Measurements from ENCODE around the gene AGBL4. TPM values are rescaled to one million over a fixed set of nuclear protein-coding genes. Genes with fewer than 3 reads are reported as not detected.

AGBL4 gene
- total RNA-seq, 1 donor from 2014 or later: 0.52 TPM

- DNase-seq (ENCODE audit: low spot score): no peak
Measured at GRCh38 chr1:48889615-48890014, 1134.1 kb downstream of the AGBL4 start.

GRCh38 chr1:48889082-48889481 lies 1134.7 kb downstream of the AGBL4 start:
- no peak for DNase-seq (ENCODE audit: low spot score)

GRCh38 chr1:48887796-48888195 lies 1136.0 kb downstream of the AGBL4 start:
- no peak for DNase-seq (ENCODE audit: low spot score)

- DNase-seq (ENCODE audit: low spot score): no peak
Measured at GRCh38 chr1:48882020-48882419, 1141.7 kb downstream of the AGBL4 start.

- DNase-seq (ENCODE audit: low spot score): no peak
Measured at GRCh38 chr1:48878191-48878940, 1145.4 kb downstream of the AGBL4 start.

- DNase-seq (ENCODE audit: low spot score): no peak
Measured at GRCh38 chr1:48876330-48876785, 1147.4 kb downstream of the AGBL4 start.

- DNase-seq (ENCODE audit: low spot score): no peak
Measured at GRCh38 chr1:48875552-48876329, 1148.0 kb downstream of the AGBL4 start.

GRCh38 chr1:48873944-48874343 lies 1149.8 kb downstream of the AGBL4 start:
- no peak for DNase-seq (ENCODE audit: low spot score)

- DNase-seq (ENCODE audit: low spot score): no peak
Measured at GRCh38 chr1:48870596-48870995, 1153.2 kb downstream of the AGBL4 start.

- DNase-seq (ENCODE audit: low spot score): no peak
Measured at GRCh38 chr1:48869116-48869893, 1154.4 kb downstream of the AGBL4 start.

GRCh38 chr1:48864913-48865312 lies 1158.8 kb downstream of the AGBL4 start:
- DNase-seq (ENCODE audit: low spot score): no peak

- no peak for DNase-seq (ENCODE audit: low spot score)
Measured at GRCh38 chr1:48859456-48859855, 1164.3 kb downstream of the AGBL4 start.

- DNase-seq (ENCODE audit: low spot score): no peak
Measured at GRCh38 chr1:48858200-48858920, 1165.4 kb downstream of the AGBL4 start.

- no peak for DNase-seq (ENCODE audit: low spot score)
Measured at GRCh38 chr1:48853006-48853405, 1170.7 kb downstream of the AGBL4 start.

- no peak for DNase-seq (ENCODE audit: low spot score)
Measured at GRCh38 chr1:48851638-48852037, 1172.1 kb downstream of the AGBL4 start.

GRCh38 chr1:48848035-48848434 lies 1175.7 kb downstream of the AGBL4 start:
- no peak for DNase-seq (ENCODE audit: low spot score)

- no peak for DNase-seq (ENCODE audit: low spot score)
Measured at GRCh38 chr1:48846441-48846840, 1177.3 kb downstream of the AGBL4 start.

GRCh38 chr1:48844187-48844586 lies 1179.6 kb downstream of the AGBL4 start:
- no peak for DNase-seq (ENCODE audit: low spot score)

GRCh38 chr1:48841966-48842365 lies 1181.8 kb downstream of the AGBL4 start:
- DNase-seq (ENCODE audit: low spot score): no peak

- no peak for DNase-seq (ENCODE audit: low spot score)
Measured at GRCh38 chr1:48841461-48841860, 1182.3 kb downstream of the AGBL4 start.

GRCh38 chr1:48831120-48831978 lies 1192.4 kb downstream of the AGBL4 start:
- no peak for DNase-seq (ENCODE audit: low spot score)

Data from mucosa of gallbladder (tissue), 1 donor.